CD14-positive monocyte (primary cell): ENCODE results near the gene WDR64. TPM values are rescaled to one million over a fixed set of nuclear protein-coding genes. Genes with fewer than 3 reads are reported as not detected.

Experiments
- DNase-seq, 3 donors: peaks; one replicate each; pipeline ENCODE4 v3.0.0-alpha.2; 2011 to 2022
- H2AFZ ChIP-seq: 2 replicates; pipeline ENCODE4 v1.6.0; 2012; ENCODE audit warnings: mild to moderate bottlenecking, low read depth, low read length, inconsistent platforms; ENCODE audit not compliant: insufficient read depth, poor library complexity, severe bottlenecking
- H3K27ac ChIP-seq, 2 donors: 1 replicate in 1 of 2; 2 replicates in 1 of 2; pipeline ENCODE4 v1.5.1; 2012 to 2013; ENCODE audit warnings: low read length in 2 of 2, control low read depth in 1 of 2, inconsistent platforms in 1 of 2, low read depth in 1 of 2, mild to moderate bottlenecking in 1 of 2
- H3K27me3 ChIP-seq, 2 donors: one replicate each; pipeline versions ENCODE4 v1.6.0 to v1.6.1; 2011 to 2013; ENCODE audit warnings: low read length in 2 of 2; ENCODE audit not compliant: control insufficient read depth in 2 of 2, insufficient read depth in 2 of 2
- H3K36me3 ChIP-seq, 2 donors: replicated peaks in 1 of 2; 1 replicate in 1 of 2; 2 replicates in 1 of 2; pipeline versions ENCODE4 v1.5.1 to v1.6.1; 2012 to 2013; ENCODE audit warnings: low read length in 2 of 2, control low read depth in 1 of 2, inconsistent platforms in 1 of 2, mild to moderate bottlenecking in 1 of 2; ENCODE audit not compliant: insufficient read depth in 2 of 2, control insufficient read depth in 1 of 2
- H3K4me1 ChIP-seq, 2 donors: 1 replicate in 1 of 2; 2 replicates in 1 of 2; pipeline versions ENCODE4 v1.5.1 to v1.6.1; 2012 to 2013; ENCODE audit warnings: low read length in 2 of 2, control low read depth in 1 of 2, inconsistent platforms in 1 of 2, mild to moderate bottlenecking in 1 of 2, moderate library complexity in 1 of 2; ENCODE audit not compliant: insufficient read depth in 2 of 2, control insufficient read depth in 1 of 2
- H3K4me2 ChIP-seq: replicated peaks from 2 replicates; pipeline ENCODE3; 2012; ENCODE audit warnings: low read length, moderate library complexity, mild to moderate bottlenecking; ENCODE audit not compliant: poor library complexity, severe bottlenecking; ENCODE audit errors: extremely low read depth
- H3K4me3 ChIP-seq, 3 experiments: fragments of 200-600 bp in 1 of 3; sonication (generic) in 1 of 3; replicated peaks in 1 of 3; 1 replicate in 2 of 3; 2 replicates in 1 of 3; pipeline ENCODE4 v1.5.1; 2011 to 2013; ENCODE audit warnings: low read length in 3 of 3, mild to moderate bottlenecking in 3 of 3, control low read depth in 2 of 3, low read depth in 2 of 3, inconsistent platforms in 1 of 3, moderate library complexity in 1 of 3
- H3K79me2 ChIP-seq: 2 replicates; pipeline ENCODE4 v1.6.0; 2012; ENCODE audit warnings: mild to moderate bottlenecking, control low read depth, inconsistent platforms, low read length, moderate library complexity; ENCODE audit not compliant: insufficient read depth
- H3K9ac ChIP-seq: 2 replicates; pipeline ENCODE4 v1.6.0; 2017; ENCODE audit warnings: low read length, mild to moderate bottlenecking; ENCODE audit not compliant: insufficient read depth, poor library complexity, severe bottlenecking
- H3K9me3 ChIP-seq, 2 donors: replicated peaks in 1 of 2; 1 replicate in 1 of 2; 2 replicates in 1 of 2; pipeline versions ENCODE4 v1.5.1 to v1.6.1; 2012 to 2013; ENCODE audit warnings: low read length in 2 of 2, control low read depth in 1 of 2; ENCODE audit not compliant: control insufficient read depth in 1 of 2, insufficient read depth in 1 of 2
- H4K20me1 ChIP-seq: 2 replicates; pipeline ENCODE4 v1.6.0; 2012; ENCODE audit warnings: mild to moderate bottlenecking, low read length, control low read depth, moderate library complexity; ENCODE audit not compliant: insufficient read depth
- H3K27ac Mint-ChIP-seq, 7 donors: one replicate each; pipeline ENCODE4 v1.8.0; 2020; ENCODE audit warnings: mild to moderate bottlenecking in 7 of 7, mixed read lengths in 7 of 7, moderate library complexity in 6 of 7, inconsistent platforms in 2 of 7
- H3K27me3 Mint-ChIP-seq, 3 donors: one replicate each; pipeline ENCODE4 v1.8.0; 2021 to 2022; ENCODE audit warnings: low read depth in 3 of 3, mild to moderate bottlenecking in 3 of 3, mixed read lengths in 3 of 3, moderate library complexity in 3 of 3, inconsistent platforms in 1 of 3
- H3K36me3 Mint-ChIP-seq, 2 donors: one replicate each; pipeline ENCODE4 v1.8.0; 2020; ENCODE audit warnings: mixed read lengths in 2 of 2, inconsistent platforms in 1 of 2, mild to moderate bottlenecking in 1 of 2
- H3K4me1 Mint-ChIP-seq: one replicate; pipeline ENCODE4 v1.8.0; 2020; ENCODE audit warnings: mild to moderate bottlenecking, mixed read lengths
- H3K4me3 Mint-ChIP-seq, 2 donors: one replicate each; pipeline ENCODE4 v1.8.0; 2020; ENCODE audit warnings: mild to moderate bottlenecking in 2 of 2, mixed read lengths in 2 of 2, moderate library complexity in 1 of 2
- H3K9me3 Mint-ChIP-seq, 7 donors: one replicate each; pipeline ENCODE4 v1.8.0; 2020 to 2022; ENCODE audit warnings: mixed read lengths in 7 of 7, mild to moderate bottlenecking in 6 of 7, moderate library complexity in 6 of 7, inconsistent platforms in 2 of 7
- WGBS: methylation state at CpG from one replicate; pipeline ENCODE4 v1.1.5; 2013; ENCODE audit warnings: missing lambda C conversion rate; ENCODE audit not compliant: insufficient coverage; 5-methylcytosine and 5-hydroxymethylcytosine counted together
- intact Hi-C, 2 donors: fragments of 100-400 bp; cut with micrococcal nuclease; formaldehyde crosslinking; loops; one replicate each; pipeline versions ENCODE4 v1.15.0 to v1.15.1; 2023
- polyA plus RNA-seq, 3 donors: library from polyadenylated mRNA; depleted of rRNA in 1 of 3; unstranded in 2 of 3; stranded (reverse) in 1 of 3; fragments of 300-500 nt in 2 of 3; fragments of >200 nt in 1 of 3; fragmentation: Illumina TruSeq in 2 of 3; gene quantifications; 1 replicate in 2 of 3; 2 replicates in 1 of 3; pipeline ENCODE4 v1.2.3, GENCODE V29; 2012 to 2021
- TF ChIP-seq, protein P1 (sequence below): fragments of 200-600 bp; IDR thresholded peaks from one replicate; pipeline ENCODE4 v1.8.0; 2022; ENCODE audit warnings: antibody characterized with exemption, mild to moderate bottlenecking

WDR64 gene
- polyA plus RNA-seq, 3 donors: not detected

DNA sequence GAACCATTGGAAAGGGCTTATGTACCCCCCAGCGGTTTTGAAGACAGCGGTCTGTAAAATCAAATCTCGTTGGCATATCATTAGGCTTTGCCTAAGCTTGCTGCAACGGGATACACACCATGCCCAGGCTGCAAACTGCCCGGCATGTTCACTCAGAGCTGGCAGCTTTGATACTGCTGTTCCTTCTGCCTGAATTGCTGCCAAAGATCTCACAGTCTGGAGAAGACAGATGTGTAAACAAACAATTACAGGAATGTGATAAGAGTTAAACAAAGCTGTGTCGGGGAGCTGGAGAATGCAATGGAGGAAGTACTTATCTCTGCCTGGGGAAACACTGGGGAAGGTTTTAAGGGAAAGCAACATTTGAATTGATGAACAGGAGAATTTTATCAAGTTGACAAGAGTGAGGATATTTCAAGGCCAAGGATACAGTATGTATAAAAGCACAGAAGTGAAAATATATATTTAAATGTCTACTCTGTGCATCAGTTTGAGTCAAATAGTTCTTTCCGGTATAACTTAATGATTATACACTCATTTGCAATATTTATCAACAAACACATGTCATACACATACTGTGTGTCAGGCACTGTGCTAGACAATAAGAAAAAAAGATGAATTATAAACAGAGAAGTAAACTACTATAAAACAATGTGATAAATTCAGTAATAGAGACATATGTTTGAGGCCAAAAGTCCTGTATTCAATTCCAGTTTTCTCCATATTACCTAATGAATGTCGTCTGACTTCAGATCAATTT lies 41.8 kb upstream of the WDR64 start:
- peaks cover 0 to 5% of the 10 kb centered on the region in 2 donors for H3K36me3 ChIP-seq
- Mint-ChIP-seq H3K9me3 (no peaks in the 10 kb centered on the region), H3K27ac (no peak overlapping the region), H3K27me3 (peaks cover 0 to 3% (median 0%) of the 10 kb centered on the region in 3 donors), H3K36me3 (peaks cover 2 to 11% of the 10 kb centered on the region in 2 donors), H3K4me3 (no peak overlapping the region), H3K4me1 (peaks cover 17% of the 10 kb centered on the region)
- no peak for DNase-seq
- H3K27ac ChIP-seq: no peak overlapping the region
- intact Hi-C loops: loop anchor here in 1 of 2 donors (5.0 to 10.0 kb wide), 2 partner anchors 78 to 235 kb away; partner anchors contain the start of genes EXO1 and KMO
- H3K4me1 ChIP-seq: peaks cover 11 to 20% of the 10 kb centered on the region in 2 donors
- H2AFZ ChIP-seq: no peak overlapping the region
- H3K9ac ChIP-seq: no peak overlapping the region
- H3K79me2 ChIP-seq: peaks cover 7% of the 10 kb centered on the region
- no peaks in the 10 kb centered on the region for H3K27me3 ChIP-seq
- TF ChIP-seq, protein P1, sequence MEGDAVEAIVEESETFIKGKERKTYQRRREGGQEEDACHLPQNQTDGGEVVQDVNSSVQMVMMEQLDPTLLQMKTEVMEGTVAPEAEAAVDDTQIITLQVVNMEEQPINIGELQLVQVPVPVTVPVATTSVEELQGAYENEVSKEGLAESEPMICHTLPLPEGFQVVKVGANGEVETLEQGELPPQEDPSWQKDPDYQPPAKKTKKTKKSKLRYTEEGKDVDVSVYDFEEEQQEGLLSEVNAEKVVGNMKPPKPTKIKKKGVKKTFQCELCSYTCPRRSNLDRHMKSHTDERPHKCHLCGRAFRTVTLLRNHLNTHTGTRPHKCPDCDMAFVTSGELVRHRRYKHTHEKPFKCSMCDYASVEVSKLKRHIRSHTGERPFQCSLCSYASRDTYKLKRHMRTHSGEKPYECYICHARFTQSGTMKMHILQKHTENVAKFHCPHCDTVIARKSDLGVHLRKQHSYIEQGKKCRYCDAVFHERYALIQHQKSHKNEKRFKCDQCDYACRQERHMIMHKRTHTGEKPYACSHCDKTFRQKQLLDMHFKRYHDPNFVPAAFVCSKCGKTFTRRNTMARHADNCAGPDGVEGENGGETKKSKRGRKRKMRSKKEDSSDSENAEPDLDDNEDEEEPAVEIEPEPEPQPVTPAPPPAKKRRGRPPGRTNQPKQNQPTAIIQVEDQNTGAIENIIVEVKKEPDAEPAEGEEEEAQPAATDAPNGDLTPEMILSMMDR: no peak
- H3K9me3 ChIP-seq: no peaks in the 10 kb centered on the region
- 89% methylated on average over 6 of the region's 8 CpGs for WGBS
- H3K4me3 ChIP-seq: no peak overlapping the region
- H4K20me1 ChIP-seq: no peaks in the 10 kb centered on the region
- no peak overlapping the region for H3K4me2 ChIP-seq

DNA sequence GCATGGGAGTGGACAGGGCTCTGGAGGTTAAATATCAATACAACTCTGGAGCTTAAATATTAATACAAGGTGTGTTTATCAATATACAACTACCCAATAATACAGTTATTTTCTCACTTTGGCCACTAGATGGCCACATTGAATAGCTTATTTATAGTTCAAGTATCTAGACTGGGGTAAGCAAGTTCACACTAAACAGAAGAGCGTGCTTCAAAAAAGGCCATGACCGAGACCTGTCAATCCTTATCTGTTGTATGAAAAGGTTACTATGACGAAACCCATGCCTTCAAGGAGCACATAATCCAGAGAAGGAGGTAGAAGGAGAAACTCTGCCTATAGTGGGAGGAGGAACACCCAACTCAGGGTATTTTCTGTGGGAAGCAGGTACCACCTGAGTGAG lies 41.0 kb upstream of the WDR64 start:
- no peak overlapping the region for H2AFZ ChIP-seq
- peaks cover 0 to 5% of the 10 kb centered on the region in 2 donors for H3K36me3 ChIP-seq
- intact Hi-C loops: loop anchor here in 1 of 2 donors (5.0 to 10.0 kb wide), 2 partner anchors 79 to 234 kb away; partner anchors contain the start of genes EXO1 and KMO
- H3K27ac ChIP-seq: peak overlapping the region in 1 of 2 donors; percentile 60
- WGBS: no CpG with 5 or more reads among the region's 3 CpGs
- no peaks in the 10 kb centered on the region for H3K9me3 Mint-ChIP-seq
- no peak overlapping the region for H3K4me3 ChIP-seq
- no peak overlapping the region for H3K27ac Mint-ChIP-seq
- H3K9ac ChIP-seq: no peak overlapping the region
- no peaks in the 10 kb centered on the region for H3K27me3 ChIP-seq
- peaks cover 9 to 11% of the 10 kb centered on the region in 2 donors for H3K36me3 Mint-ChIP-seq
- peaks cover 0 to 3% (median 0%) of the 10 kb centered on the region in 3 donors for H3K27me3 Mint-ChIP-seq
- no peaks in the 10 kb centered on the region for H3K9me3 ChIP-seq
- no peak overlapping the region for H3K4me2 ChIP-seq
- TF ChIP-seq, protein P1: peak; percentile 80
- no peaks in the 10 kb centered on the region for H4K20me1 ChIP-seq
- peaks cover 7% of the 10 kb centered on the region for H3K79me2 ChIP-seq
- DNase-seq: peak; percentile 43 to 74 (median 66)
- H3K4me1 Mint-ChIP-seq: peaks cover 14% of the 10 kb centered on the region
- H3K4me1 ChIP-seq: peaks cover 11 to 20% of the 10 kb centered on the region in 2 donors
- H3K4me3 Mint-ChIP-seq: no peak overlapping the region
